ENCODE measurements around the gene CASR. TPM values are rescaled to one million over a fixed set of nuclear protein-coding genes. Genes with fewer than 3 reads are reported as not detected.

The CASR gene
- total RNA-seq, 1 donor from 2014 or later: not detected

- Mint-ChIP-seq H3K4me3 (no peak overlapping the region), H3K4me1 (no peaks in the 10 kb centered on the region)
- DNase-seq (ENCODE audit: low read depth, low spot score): no peak
These were observed 34.4 kb downstream of the CASR start for GRCh38 chr3:122217901-122218300.

GRCh38 chr3:122219242-122219872 is 35.9 kb downstream of the CASR start:
- Mint-ChIP-seq H3K27me3 (ENCODE audit: low read depth) (peaks cover 27% of the 10 kb centered on the region), H3K27ac (ENCODE audit: unreplicated experiment) (no peak overlapping the region), H3K9me3 (peaks cover 13% of the 10 kb centered on the region), H3K4me1 (no peaks in the 10 kb centered on the region), H3K36me3 (ENCODE audit: low read depth) (no peaks in the 10 kb centered on the region), H3K4me3 (no peak overlapping the region)
- no peak for DNase-seq (ENCODE audit: low read depth, low spot score)
- no peak for TF ChIP-seq CTCF (conservative IDR thresholded peaks at IDR 0.05)

More at GRCh38 chr3:122217901-122218300, 34.4 kb downstream of the CASR start:
- no peak for TF ChIP-seq CTCF (conservative IDR thresholded peaks at IDR 0.05)
- H3K27me3 Mint-ChIP-seq (ENCODE audit: low read depth): peaks cover 17% of the 10 kb centered on the region
- peaks cover 4% of the 10 kb centered on the region for H3K9me3 Mint-ChIP-seq
- no peak overlapping the region for H3K27ac Mint-ChIP-seq (ENCODE audit: unreplicated experiment)
- no peaks in the 10 kb centered on the region for H3K36me3 Mint-ChIP-seq (ENCODE audit: low read depth)

GRCh38 chr3:122227036-122227781 is 43.7 kb downstream of the CASR start:
- Mint-ChIP-seq H3K36me3 (ENCODE audit: low read depth) (no peaks in the 10 kb centered on the region), H3K27me3 (ENCODE audit: low read depth) (peaks cover 27% of the 10 kb centered on the region), H3K9me3 (peaks cover 19% of the 10 kb centered on the region), H3K27ac (ENCODE audit: unreplicated experiment) (no peak overlapping the region), H3K4me3 (no peak overlapping the region), H3K4me1 (no peaks in the 10 kb centered on the region)
- TF ChIP-seq CTCF (conservative IDR thresholded peaks at IDR 0.05): no peak
- DNase-seq (ENCODE audit: low read depth, low spot score): no peak

GRCh38 chr3:122230174-122230573 is 46.7 kb downstream of the CASR start:
- H3K27me3 Mint-ChIP-seq (ENCODE audit: low read depth): peaks cover 21% of the 10 kb centered on the region
- TF ChIP-seq CTCF (conservative IDR thresholded peaks at IDR 0.05): no peak
- no peak overlapping the region for H3K4me3 Mint-ChIP-seq
- no peak for DNase-seq (ENCODE audit: low read depth, low spot score)
- peaks cover 2% of the 10 kb centered on the region for H3K9me3 Mint-ChIP-seq
- no peaks in the 10 kb centered on the region for H3K4me1 Mint-ChIP-seq
- no peaks in the 10 kb centered on the region for H3K36me3 Mint-ChIP-seq (ENCODE audit: low read depth)
- H3K27ac Mint-ChIP-seq (ENCODE audit: unreplicated experiment): no peak overlapping the region

GRCh38 chr3:122231465-122232157 is 48.1 kb downstream of the CASR start:
- Mint-ChIP-seq H3K9me3 (no peaks in the 10 kb centered on the region), H3K27ac (ENCODE audit: unreplicated experiment) (no peak overlapping the region), H3K36me3 (ENCODE audit: low read depth) (no peaks in the 10 kb centered on the region), H3K27me3 (ENCODE audit: low read depth) (peaks cover 24% of the 10 kb centered on the region), H3K4me3 (no peak overlapping the region), H3K4me1 (no peaks in the 10 kb centered on the region)
- no peak for DNase-seq (ENCODE audit: low read depth, low spot score)
- no peak for TF ChIP-seq CTCF (conservative IDR thresholded peaks at IDR 0.05)

All from neural crest cell (in vitro differentiated cells).